H9 (cell line): ENCODE results near the gene EFCAB14. TPM values are rescaled to one million over a fixed set of nuclear protein-coding genes. Genes with fewer than 3 reads are reported as not detected.

ENCODE experiments used
- DNase-seq: peaks from one replicate; pipeline ENCODE4 v3.0.0-alpha.2; 2017
- H2AFZ ChIP-seq: one replicate; pipeline ENCODE4 v1.6.1; 2013; ENCODE audit warnings: mild to moderate bottlenecking, low read length, control low read depth, moderate library complexity
- H2AK5ac ChIP-seq: 2 replicates; pipeline ENCODE4 v1.6.1; 2013; ENCODE audit warnings: low read length, control low read depth, mixed read lengths; ENCODE audit not compliant: insufficient read length
- H2BK120ac ChIP-seq: one replicate; pipeline ENCODE4 v1.6.1; 2013; ENCODE audit warnings: low read depth, mild to moderate bottlenecking, low read length, control low read depth, inconsistent platforms; ENCODE audit not compliant: poor library complexity, severe bottlenecking
- H2BK12ac ChIP-seq: 2 replicates; pipeline ENCODE4 v1.6.1; 2013; ENCODE audit warnings: low read length, control low read depth, mixed read lengths, low read depth; ENCODE audit not compliant: insufficient read length
- H2BK15ac ChIP-seq: 2 replicates; pipeline ENCODE4 v1.6.1; 2013; ENCODE audit warnings: low read depth, low read length, control low read depth
- H2BK20ac ChIP-seq: one replicate; pipeline ENCODE4 v1.6.1; 2013; ENCODE audit warnings: low read depth, mild to moderate bottlenecking, low read length, control low read depth, inconsistent platforms; ENCODE audit not compliant: poor library complexity, severe bottlenecking
- H2BK5ac ChIP-seq: 2 replicates; pipeline ENCODE4 v1.6.1; 2013; ENCODE audit warnings: low read length, control low read depth, mixed read lengths; ENCODE audit not compliant: insufficient read length
- H3K14ac ChIP-seq: 2 replicates; pipeline ENCODE4 v1.6.1; 2013; ENCODE audit warnings: low read length, control low read depth; ENCODE audit not compliant: insufficient read depth
- H3K18ac ChIP-seq: 2 replicates; pipeline ENCODE4 v1.6.1; 2013; ENCODE audit warnings: low read depth, mild to moderate bottlenecking, mixed read lengths, low read length, control low read depth; ENCODE audit not compliant: insufficient read length
- H3K23ac ChIP-seq: 2 replicates; pipeline ENCODE4 v1.6.1; 2013; ENCODE audit warnings: low read length, control low read depth, mixed read lengths, low read depth; ENCODE audit not compliant: insufficient read length
- H3K23me2 ChIP-seq: 2 replicates; pipeline ENCODE4 v1.6.1; 2013; ENCODE audit warnings: low read depth, mild to moderate bottlenecking, mixed read lengths, low read length, control low read depth; ENCODE audit not compliant: insufficient read length, poor library complexity, severe bottlenecking
- H3K27ac ChIP-seq: 2 replicates; pipeline ENCODE4 v1.5.1; 2013; ENCODE audit warnings: low read length, control low read depth, mixed read lengths, low read depth; ENCODE audit not compliant: insufficient read length
- H3K27me3 ChIP-seq: 2 replicates; pipeline ENCODE4 v1.6.1; 2013; ENCODE audit warnings: low read length, control low read depth, inconsistent platforms; ENCODE audit not compliant: insufficient read depth
- H3K4ac ChIP-seq: 2 replicates; pipeline ENCODE4 v1.6.1; 2013; ENCODE audit warnings: low read depth, mild to moderate bottlenecking, control low read depth, inconsistent platforms, low read length, moderate library complexity
- H3K4me1 ChIP-seq: 2 replicates; pipeline ENCODE4 v1.6.1; 2013; ENCODE audit warnings: low read length, control low read depth, inconsistent platforms; ENCODE audit not compliant: insufficient read depth
- H3K4me2 ChIP-seq: 2 replicates; pipeline ENCODE4 v1.6.1; 2013; ENCODE audit warnings: low read length, control low read depth, mixed read lengths; ENCODE audit not compliant: insufficient read length, insufficient read depth
- H3K56ac ChIP-seq: 2 replicates; pipeline ENCODE4 v1.6.1; 2013; ENCODE audit warnings: low read depth, mild to moderate bottlenecking, mixed read lengths, low read length, control low read depth; ENCODE audit not compliant: insufficient read length
- H3K79me1 ChIP-seq: 2 replicates; pipeline ENCODE4 v1.6.1; 2013; ENCODE audit warnings: low read depth, mild to moderate bottlenecking, moderate library complexity, low read length, control low read depth, inconsistent platforms; ENCODE audit not compliant: insufficient read depth, poor library complexity, severe bottlenecking
- H3K79me2 ChIP-seq: 2 replicates; pipeline ENCODE4 v1.6.1; 2013; ENCODE audit warnings: low read length, control low read depth, inconsistent platforms; ENCODE audit not compliant: insufficient read depth
- H3K9ac ChIP-seq: 2 replicates; pipeline ENCODE4 v1.6.1; 2013; ENCODE audit warnings: low read length, control low read depth, mixed read lengths; ENCODE audit not compliant: insufficient read length; ENCODE audit errors: extremely low read depth
- H3K9me3 ChIP-seq: one replicate; pipeline ENCODE4 v1.6.1; 2013; ENCODE audit warnings: low read depth, low read length, inconsistent platforms; ENCODE audit not compliant: control insufficient read depth
- H3T11ph ChIP-seq: one replicate; pipeline ENCODE4 v1.6.1; 2013; ENCODE audit warnings: mild to moderate bottlenecking, low read length, control low read depth, inconsistent platforms
- H4K20me1 ChIP-seq: one replicate; pipeline ENCODE4 v1.6.1; 2013; ENCODE audit not compliant: control insufficient read depth, insufficient read length, insufficient read depth
- H4K5ac ChIP-seq: 2 replicates; pipeline ENCODE4 v1.6.1; 2013; ENCODE audit warnings: low read depth, mild to moderate bottlenecking, mixed read lengths, low read length, control low read depth; ENCODE audit not compliant: insufficient read length
- H4K8ac ChIP-seq: replicated peaks from 2 replicates; pipeline ENCODE4 v1.6.1; 2013; ENCODE audit warnings: low read length, control low read depth, mixed read lengths, low read depth; ENCODE audit not compliant: insufficient read length
- H4K91ac ChIP-seq: 2 replicates; pipeline ENCODE4 v1.6.1; 2013; ENCODE audit warnings: low read depth, mild to moderate bottlenecking, moderate library complexity, mixed read lengths, low read length, control low read depth; ENCODE audit not compliant: insufficient read length
- H3K27ac Mint-ChIP-seq, 3 experiments: 2 replicates in 2 of 3; 3 replicates in 1 of 3; pipeline ENCODE4 v1.8.0; 2020 to 2021; ENCODE audit warnings: mixed read lengths in 3 of 3, mild to moderate bottlenecking in 1 of 3, moderate library complexity in 1 of 3
- H3K27me3 Mint-ChIP-seq: 2 replicates; pipeline ENCODE4 v1.8.0; 2021; ENCODE audit warnings: low read depth, mild to moderate bottlenecking, moderate library complexity, mixed read lengths
- H3K36me3 Mint-ChIP-seq, 3 experiments: 2 replicates in 2 of 3; 3 replicates in 1 of 3; pipeline ENCODE4 v1.8.0; 2020 to 2021; ENCODE audit warnings: low read depth in 3 of 3, mixed read lengths in 3 of 3; ENCODE audit not compliant: insufficient read depth in 1 of 3
- H3K4me1 Mint-ChIP-seq, 2 experiments: 2 replicates each; pipeline ENCODE4 v1.8.0; 2020; ENCODE audit warnings: mixed read lengths in 2 of 2
- H3K4me3 Mint-ChIP-seq, 2 experiments: 2 replicates in 1 of 2; 3 replicates in 1 of 2; pipeline ENCODE4 v1.8.0; 2020 to 2021; ENCODE audit warnings: mild to moderate bottlenecking in 2 of 2, mixed read lengths in 2 of 2, moderate library complexity in 1 of 2
- H3K9me3 Mint-ChIP-seq, 2 experiments: 2 replicates in 1 of 2; 3 replicates in 1 of 2; pipeline ENCODE4 v1.8.0; 2020; ENCODE audit warnings: mild to moderate bottlenecking in 2 of 2, mixed read lengths in 2 of 2, moderate library complexity in 1 of 2
- WGBS: extraction: QIAGEN DNeasy Blood & Tissue Kit; methylation state at CpG from one replicate; pipeline ENCODE4 v1.1.7; 2013; ENCODE audit warnings: missing lambda C conversion rate, low lambda C conversion rate, mixed read lengths; ENCODE audit not compliant: insufficient read length; ENCODE audit errors: extremely low coverage; 5-methylcytosine and 5-hydroxymethylcytosine counted together
- total RNA-seq: library from RNA; stranded (reverse); gene quantifications from 2 replicates; pipeline ENCODE4 v1.2.1, GENCODE V29; 2021
- TF ChIP-seq, protein P1 (sequence below): fragments of 200-600 bp; sonication (generic); conservative IDR thresholded peaks from 3 replicates; pipeline ENCODE4 v1.8.0; 2021; ENCODE audit warnings: antibody characterized with exemption, mild to moderate bottlenecking

EFCAB14 gene
- total RNA-seq, 1 experiment from 2014 or later: 42.2 TPM

DNA sequence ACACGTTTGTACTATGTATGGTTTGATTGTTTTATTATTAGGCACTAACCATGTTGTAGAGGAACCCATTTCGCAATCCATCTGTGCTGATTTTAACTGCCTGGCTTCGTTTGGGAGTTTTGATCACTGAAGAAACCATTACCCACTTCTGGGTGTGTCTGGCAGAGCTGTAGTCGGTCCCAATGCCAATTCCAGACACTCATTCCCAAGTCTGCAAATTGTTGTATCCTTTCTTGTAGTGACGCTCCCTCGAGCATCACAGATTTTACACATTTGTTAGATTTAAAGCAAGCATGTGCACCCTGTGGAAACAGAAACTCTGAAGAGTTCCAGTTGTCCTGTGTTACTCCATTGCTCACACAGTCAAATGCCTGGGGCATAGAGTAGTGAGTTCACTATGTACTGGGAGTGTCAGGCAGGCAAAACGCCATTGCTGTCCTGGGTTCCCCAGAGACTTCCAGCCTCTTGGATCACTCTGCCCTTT is 31.0 kb upstream of the EFCAB14 start:
- Histone ChIP-seq H4K5ac (no peak overlapping the region), H2BK15ac (no peak overlapping the region), H3K27me3 (no peaks in the 10 kb centered on the region), H3T11ph (no peak overlapping the region), H2BK5ac (no peak overlapping the region), H3K4me2 (no peak overlapping the region), H3K9me3 (no peaks in the 10 kb centered on the region), H3K4me1 (no peaks in the 10 kb centered on the region), H2AFZ (no peak overlapping the region), H3K9ac (no peak overlapping the region), H3K14ac (no peak overlapping the region), H3K23ac (no peak overlapping the region), H4K91ac (no peak overlapping the region), H3K79me1 (no peaks in the 10 kb centered on the region), H2BK120ac (no peak overlapping the region), H3K23me2 (no peaks in the 10 kb centered on the region), H4K8ac (no peak overlapping the region), H4K20me1 (no peaks in the 10 kb centered on the region), H2BK20ac (no peak overlapping the region), H2AK5ac (no peak overlapping the region), H3K27ac (no peak overlapping the region), H3K4ac (no peak overlapping the region), H2BK12ac (no peak overlapping the region), H3K56ac (no peak overlapping the region), H3K79me2 (no peaks in the 10 kb centered on the region), H3K18ac (no peak overlapping the region)
- Mint-ChIP-seq H3K27me3 (peaks cover 15% of the 10 kb centered on the region), H3K4me1 (peaks cover 4 to 10% of the 10 kb centered on the region in 2 experiments), H3K4me3 (no peak overlapping the region), H3K9me3 (0 out of 5 replicates have a peak, but pooled peaks cover 0 to 3% of the 10 kb centered on the region in 2 experiments), H3K27ac (no peak overlapping the region), H3K36me3 (no peaks in the 10 kb centered on the region)
- DNase-seq: no peak
- TF ChIP-seq, protein P1, sequence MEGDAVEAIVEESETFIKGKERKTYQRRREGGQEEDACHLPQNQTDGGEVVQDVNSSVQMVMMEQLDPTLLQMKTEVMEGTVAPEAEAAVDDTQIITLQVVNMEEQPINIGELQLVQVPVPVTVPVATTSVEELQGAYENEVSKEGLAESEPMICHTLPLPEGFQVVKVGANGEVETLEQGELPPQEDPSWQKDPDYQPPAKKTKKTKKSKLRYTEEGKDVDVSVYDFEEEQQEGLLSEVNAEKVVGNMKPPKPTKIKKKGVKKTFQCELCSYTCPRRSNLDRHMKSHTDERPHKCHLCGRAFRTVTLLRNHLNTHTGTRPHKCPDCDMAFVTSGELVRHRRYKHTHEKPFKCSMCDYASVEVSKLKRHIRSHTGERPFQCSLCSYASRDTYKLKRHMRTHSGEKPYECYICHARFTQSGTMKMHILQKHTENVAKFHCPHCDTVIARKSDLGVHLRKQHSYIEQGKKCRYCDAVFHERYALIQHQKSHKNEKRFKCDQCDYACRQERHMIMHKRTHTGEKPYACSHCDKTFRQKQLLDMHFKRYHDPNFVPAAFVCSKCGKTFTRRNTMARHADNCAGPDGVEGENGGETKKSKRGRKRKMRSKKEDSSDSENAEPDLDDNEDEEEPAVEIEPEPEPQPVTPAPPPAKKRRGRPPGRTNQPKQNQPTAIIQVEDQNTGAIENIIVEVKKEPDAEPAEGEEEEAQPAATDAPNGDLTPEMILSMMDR: no peak
- WGBS: no CpG with 5 or more reads among the region's 7 CpGs
